NCI-H345 treated with DMSO at 0.1 percent for 48 hours (cell line): Measurements from ENCODE around the gene TMEM132A.

Source experiments
- DNase-seq: peaks from one replicate; lab custom pipeline; 2025; ENCODE audit not compliant: unreplicated experiment; lab: John Stamatoyannopoulos, UW

TMEM132A gene

GRCh38 chr11:60936467-60937143, 12.3 kb downstream of the TMEM132A start:
- no peak for DNase-seq

- no peak for DNase-seq
Measured at GRCh38 chr11:60937144-60937527, 12.9 kb downstream of the TMEM132A start.

GRCh38 chr11:60937811-60938210, 13.6 kb downstream of the TMEM132A start:
- no peak for DNase-seq

DNA sequence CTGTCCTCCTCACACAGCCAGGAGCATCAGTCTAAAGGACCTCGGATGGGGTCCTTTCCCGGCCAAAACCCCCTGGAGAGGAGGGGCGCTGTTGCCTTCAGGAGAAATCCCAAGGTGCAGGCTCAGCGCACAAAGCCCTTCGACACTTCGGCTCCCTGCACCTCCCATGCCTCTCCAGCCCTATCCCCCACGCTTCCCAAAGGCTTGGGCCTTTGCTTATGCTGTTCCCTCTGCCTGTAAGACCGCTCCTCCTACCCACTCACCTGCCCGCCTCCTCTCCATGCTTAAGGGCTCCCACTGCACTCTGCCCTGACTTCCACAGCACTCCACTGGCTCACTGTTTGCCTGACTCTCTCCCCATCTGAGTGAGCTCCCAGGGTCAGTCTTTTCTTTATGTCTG, 14.2 kb downstream of the TMEM132A start:
- no peak for DNase-seq

DNA sequence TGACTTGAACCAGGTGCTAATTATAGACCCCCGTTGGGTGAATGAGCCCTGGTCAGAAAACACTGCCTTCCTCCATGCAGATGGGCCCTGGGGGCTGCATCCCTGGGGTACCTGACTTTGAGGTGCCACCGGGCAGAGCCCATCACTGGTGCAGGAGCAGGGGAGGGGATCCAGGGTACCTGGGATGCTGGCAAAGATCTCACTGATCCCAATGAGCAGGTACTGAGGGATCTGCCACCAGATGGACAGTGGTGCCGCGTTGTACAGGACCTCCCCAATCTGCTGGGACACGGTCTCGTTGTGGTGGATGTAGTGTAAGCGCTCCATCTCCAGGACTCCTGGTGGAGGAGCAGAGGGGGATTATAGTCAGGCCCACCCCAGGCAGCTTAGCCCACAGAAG, 15.0 kb downstream of the TMEM132A start:
- no peak for DNase-seq

DNA sequence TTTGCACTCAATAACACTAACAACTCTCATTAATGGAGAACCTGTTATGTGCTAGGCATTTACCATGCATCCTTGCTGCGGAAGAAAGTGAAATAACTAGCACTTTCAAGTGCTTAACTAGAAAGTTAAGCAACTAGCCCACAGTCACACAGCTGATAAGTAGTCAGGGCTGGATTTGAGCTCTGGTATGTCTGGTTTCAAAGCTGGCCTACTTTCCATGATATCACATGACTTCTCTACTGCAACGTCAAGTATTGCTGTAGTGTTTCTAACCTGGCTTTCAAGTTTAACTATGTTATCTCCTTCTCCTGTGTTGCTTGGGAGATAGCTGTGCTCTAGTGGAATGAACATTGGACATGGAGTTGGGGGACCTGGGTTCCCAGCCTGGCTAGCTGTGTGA, 15.6 kb downstream of the TMEM132A start:
- no peak for DNase-seq

DNA sequence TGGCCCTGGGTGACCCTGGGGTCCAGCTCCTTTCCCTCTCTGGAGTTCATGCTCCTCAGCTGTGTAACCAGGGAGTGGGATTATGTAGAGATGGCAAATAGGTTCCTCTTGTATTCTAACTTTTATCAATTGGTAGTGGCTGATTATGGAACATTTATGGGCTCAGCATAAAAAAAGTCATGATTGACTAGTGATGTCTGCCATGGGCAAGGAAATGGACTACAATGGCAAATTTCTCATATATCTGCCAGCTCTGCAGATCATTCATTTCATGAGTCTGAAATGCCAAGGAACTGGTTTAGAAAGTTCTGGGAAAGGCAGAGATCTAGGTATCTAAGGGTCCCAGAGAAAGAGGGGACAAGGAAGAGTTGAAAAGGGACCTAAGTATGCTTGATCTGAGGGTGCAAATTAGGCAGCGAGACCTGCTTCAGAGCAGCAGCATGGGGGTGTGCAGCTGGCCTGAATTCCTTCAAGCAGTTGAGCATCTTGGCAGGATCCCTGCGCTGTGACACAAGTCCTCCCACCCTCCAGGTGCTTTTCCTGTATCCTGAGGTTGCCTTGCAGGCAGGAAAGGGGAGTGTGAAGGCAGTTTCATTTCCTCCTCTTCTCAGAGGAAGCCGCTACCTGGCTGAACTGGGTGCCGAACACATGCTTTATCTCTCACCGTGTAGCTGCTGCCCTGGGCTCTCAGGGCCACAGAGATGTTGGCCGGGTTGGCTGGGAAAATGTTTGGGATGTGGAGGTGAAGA, 17.3 kb downstream of the TMEM132A start:
- DNase-seq = no peak

DNA sequence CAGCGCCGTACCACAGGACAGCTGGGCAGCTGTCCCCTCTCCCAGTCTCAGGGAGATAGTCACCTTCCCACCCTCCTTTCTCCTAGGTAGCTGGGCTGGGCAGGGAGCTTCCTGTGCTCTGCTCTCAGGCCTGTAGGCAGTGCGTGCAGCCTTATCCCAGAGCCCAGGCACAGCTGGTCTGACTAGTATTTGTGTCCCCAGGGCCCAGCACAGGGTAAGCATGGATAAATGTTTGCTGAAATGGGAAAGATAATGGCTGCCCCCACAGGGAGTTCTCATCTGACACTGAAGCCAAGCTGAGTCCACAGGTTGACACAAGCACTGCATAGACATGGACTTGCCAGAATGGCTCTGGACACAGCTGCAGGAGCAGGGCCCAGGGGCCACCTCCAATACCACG, 18.0 kb downstream of the TMEM132A start:
- DNase-seq = peak; percentile 82

GRCh38 chr11:60942970-60943565, 18.8 kb downstream of the TMEM132A start:
- peak; percentile 83 for DNase-seq

DNA sequence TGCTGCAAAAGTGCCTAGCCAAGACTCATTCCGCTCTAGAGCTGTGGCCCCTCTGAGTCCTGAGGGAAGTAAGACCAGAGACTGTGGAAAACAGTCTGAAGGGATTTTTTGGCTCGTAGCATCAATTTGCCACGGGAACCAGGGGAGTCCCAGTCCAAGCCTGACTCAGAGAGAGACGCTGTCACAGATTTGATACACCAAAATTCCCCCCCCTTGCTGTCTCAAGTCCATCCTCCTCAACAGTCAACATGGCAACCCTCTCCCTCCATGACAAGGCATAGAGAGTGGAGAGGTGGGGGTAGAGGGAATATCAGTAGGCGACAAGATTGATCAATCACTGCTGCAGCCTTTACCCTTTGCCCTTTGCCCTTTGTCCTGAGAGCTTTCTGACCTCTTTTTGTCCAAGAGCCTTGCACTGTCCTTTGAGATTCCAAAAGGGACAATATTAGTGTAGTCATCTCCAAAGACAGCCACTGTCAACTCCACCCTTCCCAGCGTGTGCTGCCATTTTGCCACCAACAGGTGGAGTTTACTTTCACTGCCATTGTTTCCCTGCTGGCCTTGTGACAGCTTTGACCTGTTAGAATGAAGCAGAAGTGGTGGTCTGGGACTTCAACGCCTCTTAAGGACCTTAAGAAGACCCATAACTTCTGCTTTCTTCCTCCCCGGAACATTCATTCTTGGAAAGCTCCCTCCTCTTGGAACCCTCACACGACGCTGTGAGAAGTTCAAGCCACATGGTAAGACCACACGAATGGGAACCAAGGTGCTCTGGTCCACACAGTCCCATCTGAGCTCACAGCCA, 20.4 kb downstream of the TMEM132A start:
- DNase-seq = no peak

DNA sequence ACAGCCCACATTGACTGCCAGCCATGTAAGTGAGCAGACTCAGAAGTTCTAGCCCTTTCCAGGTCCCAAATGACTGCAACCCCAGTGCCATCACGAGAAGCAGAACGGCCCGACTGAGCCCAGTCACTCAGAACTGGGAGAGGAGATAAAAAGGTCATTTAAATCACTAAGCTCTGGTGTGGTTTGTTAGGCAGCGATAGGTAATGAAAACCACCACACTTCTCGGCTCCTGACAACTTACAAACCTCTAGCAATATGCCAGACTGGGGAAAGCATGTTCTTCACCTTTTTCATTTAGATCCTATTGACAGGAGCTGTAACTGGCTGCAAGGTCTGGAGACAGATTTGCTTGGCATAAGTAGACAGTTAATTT, 21.0 kb downstream of the TMEM132A start:
- no peak for DNase-seq

DNA sequence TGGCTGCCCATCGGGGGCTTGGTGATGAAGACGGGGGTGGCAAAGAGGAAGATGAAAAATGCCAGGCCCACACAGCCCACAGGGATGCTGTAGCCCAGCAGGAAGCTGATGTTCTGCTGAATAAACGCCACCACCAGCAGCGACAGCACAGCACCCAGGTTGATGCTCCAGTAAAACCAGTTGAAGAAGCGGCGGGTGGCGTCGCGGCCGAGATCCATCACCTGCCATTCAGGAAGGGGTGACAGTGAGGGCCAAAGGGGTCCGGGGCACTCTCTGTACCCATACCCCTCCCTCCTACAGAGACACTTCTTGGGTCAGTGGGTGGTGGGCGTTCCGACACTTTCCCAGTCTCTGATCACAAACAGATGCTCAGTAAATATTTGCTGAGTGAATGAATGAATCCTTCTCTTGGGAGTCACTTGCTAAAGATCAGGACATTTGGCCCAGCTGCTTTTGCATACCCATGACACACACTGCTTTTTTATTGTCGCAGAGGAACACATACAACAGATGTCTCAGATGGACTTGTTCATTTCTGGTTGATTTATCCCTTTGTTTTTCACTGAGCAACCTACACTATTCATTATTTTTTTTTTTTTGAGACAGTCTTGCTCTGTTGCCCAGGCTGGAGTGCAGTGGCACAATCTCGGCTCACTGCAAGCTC, 22.5 kb downstream of the TMEM132A start:
- DNase-seq = peak; percentile 89

GRCh38 chr11:60947700-60948099, 23.4 kb downstream of the TMEM132A start:
- no peak for DNase-seq

- no peak for DNase-seq
Measured at GRCh38 chr11:60948250-60948649, 24.0 kb downstream of the TMEM132A start.

- DNase-seq = no peak
Measured at GRCh38 chr11:60950024-60950423, 25.8 kb downstream of the TMEM132A start.

DNA sequence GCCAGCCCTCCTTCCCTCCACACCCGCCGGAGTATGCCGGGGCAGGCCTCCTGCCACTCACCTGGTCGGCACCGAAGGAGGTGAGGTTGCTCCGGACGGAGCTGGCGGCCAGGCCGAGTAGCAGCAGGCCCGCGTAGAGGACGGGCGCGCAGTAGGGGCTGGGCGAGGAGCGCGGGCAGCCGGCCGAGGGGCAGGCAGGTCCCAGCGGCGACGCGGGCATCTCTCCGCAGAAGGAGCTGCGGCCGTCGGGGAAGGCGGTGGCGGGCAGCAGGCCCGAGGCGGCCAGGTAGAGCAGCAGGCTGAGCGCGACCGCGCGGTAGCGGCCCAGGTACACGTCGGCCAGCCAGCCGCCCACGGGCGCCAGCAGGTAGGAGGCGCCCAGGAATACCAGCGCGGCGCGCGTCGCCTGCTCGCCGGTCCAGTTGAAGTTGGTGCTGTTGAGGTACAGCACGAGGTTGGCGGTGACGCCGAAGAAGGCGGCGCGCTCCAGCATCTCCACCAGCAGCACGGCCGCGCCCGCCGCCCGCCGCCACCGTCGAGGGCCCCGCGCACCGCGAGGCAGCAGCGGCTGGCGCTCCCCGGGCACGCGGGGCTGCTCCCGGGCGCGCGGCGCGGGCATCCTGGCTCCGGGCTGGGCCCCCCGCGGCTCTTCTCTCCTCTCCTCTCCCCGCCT, 26.8 kb downstream of the TMEM132A start:
- DNase-seq = no peak

DNA sequence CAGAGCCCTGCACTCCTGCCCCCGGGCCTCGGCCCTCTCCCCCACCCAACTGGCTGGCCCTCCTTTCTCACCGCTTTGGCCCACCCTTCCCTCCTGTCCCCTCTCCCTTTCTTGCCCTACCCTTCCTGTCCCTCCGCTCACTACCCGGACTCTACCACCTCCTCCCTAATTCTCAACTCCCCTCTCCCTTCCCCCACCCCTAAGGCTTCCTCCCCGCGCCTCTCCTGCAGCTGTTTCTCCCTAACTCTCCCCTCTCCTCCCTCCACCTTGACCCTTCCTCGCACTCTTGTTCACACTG, 27.3 kb downstream of the TMEM132A start:
- DNase-seq = no peak

DNA sequence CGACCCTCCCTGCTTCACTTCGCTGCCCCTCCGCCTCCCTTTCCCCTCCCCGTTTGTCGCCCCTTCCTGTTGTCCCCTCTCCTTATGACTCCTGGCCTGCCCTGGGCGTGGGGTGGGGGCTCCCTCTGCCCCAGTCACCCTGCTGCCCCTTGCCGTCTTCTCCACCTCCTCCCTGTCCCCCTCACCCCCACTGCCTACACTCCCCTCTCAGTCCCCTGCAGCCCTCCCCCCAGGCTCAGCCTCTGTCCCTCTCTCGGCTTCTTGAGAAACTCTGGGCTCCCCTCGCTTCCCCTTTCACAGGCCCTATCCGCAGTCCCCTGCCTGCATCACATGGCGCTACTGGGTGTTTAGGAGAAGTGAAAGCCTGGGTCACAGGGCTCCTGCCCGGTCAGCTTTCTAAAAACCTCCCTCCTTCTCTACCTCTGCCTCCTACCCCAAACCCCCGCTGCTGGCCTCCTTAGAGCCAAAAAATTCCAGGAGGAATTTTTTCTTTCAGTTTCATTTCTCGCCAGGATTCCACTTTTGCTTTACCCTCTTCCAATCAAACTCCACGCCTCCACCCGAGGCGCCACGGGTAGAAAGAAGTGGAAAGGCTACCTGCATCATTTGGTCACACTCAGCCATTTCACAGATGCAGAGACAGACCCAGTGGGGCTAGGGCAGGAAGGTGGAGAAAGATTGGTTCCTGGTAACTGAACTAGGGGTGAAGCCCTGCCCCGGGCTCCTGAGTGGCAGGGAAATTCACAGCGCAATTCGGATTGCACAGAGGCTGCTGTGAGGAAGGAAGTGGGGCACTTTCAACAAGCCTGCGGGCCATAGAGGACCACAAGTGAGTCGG, 27.9 kb downstream of the TMEM132A start, which contains the start of gene SLC15A3:
Gene SLC15A3, minus strand, starts transcription at position 273 of the 838 bp plus-strand sequence. CDS start 625 bp downstream, outside the sequence.
- DNase-seq = no peak

GRCh38 chr11:60952742-60953170, 28.5 kb downstream of the TMEM132A start:
- no peak for DNase-seq

- no peak for DNase-seq
Measured at GRCh38 chr11:60953781-60954180, 29.5 kb downstream of the TMEM132A start.
